GM19099 (cell line): ENCODE results near the gene CFAP20.

Source experiments
- POLR2A ChIP-seq: IDR thresholded peaks from 3 replicates; pipeline ENCODE4 v1.6.1; 2011; ENCODE audit warnings: low read depth; ENCODE audit not compliant: insufficient read length; ENCODE audit errors: extremely low read depth

Gene CFAP20

GRCh38 chr16:58110571-58111301, 18.4 kb downstream of the CFAP20 start:
- no peak for TF ChIP-seq POLR2A

- TF ChIP-seq POLR2A, result no peak
Measured at GRCh38 chr16:58109881-58110280, 19.3 kb downstream of the CFAP20 start.

GRCh38 chr16:58109330-58109729, 19.9 kb downstream of the CFAP20 start:
- no peak for TF ChIP-seq POLR2A

GRCh38 chr16:58107709-58108108, 21.5 kb downstream of the CFAP20 start:
- no peak for TF ChIP-seq POLR2A

GRCh38 chr16:58107228-58107627, 22.0 kb downstream of the CFAP20 start:
- TF ChIP-seq POLR2A, result no peak

- TF ChIP-seq POLR2A, result no peak
Measured at GRCh38 chr16:58105631-58106030, 23.6 kb downstream of the CFAP20 start.

- TF ChIP-seq POLR2A, result no peak
Measured at GRCh38 chr16:58102665-58103392, 26.4 kb downstream of the CFAP20 start.

GRCh38 chr16:58099956-58100300, 29.3 kb downstream of the CFAP20 start:
- TF ChIP-seq POLR2A, result no peak

GRCh38 chr16:58099097-58099955, 29.9 kb downstream of the CFAP20 start:
- no peak for TF ChIP-seq POLR2A

GRCh38 chr16:58098207-58099096, 30.7 kb downstream of the CFAP20 start:
- no peak for TF ChIP-seq POLR2A

GRCh38 chr16:58096249-58096648, 32.9 kb downstream of the CFAP20 start:
- no peak for TF ChIP-seq POLR2A

- TF ChIP-seq POLR2A, result no peak
Measured at GRCh38 chr16:58094791-58095574, 34.2 kb downstream of the CFAP20 start.

- TF ChIP-seq POLR2A, result no peak
Measured at GRCh38 chr16:58094026-58094425, 35.2 kb downstream of the CFAP20 start.

GRCh38 chr16:58088091-58088490, 41.1 kb downstream of the CFAP20 start:
- no peak for TF ChIP-seq POLR2A

GRCh38 chr16:58087209-58087913, 41.8 kb downstream of the CFAP20 start:
- TF ChIP-seq POLR2A, result no peak
